ENCODE measurements around the gene ABT1. TPM values are rescaled to one million over a fixed set of nuclear protein-coding genes. Genes with fewer than 3 reads are reported as not detected.

Gene ABT1
- polyA plus RNA-seq, 1 of the 3 experiments (the other 2 are of a cell fraction), result 15.4 TPM

DNA sequence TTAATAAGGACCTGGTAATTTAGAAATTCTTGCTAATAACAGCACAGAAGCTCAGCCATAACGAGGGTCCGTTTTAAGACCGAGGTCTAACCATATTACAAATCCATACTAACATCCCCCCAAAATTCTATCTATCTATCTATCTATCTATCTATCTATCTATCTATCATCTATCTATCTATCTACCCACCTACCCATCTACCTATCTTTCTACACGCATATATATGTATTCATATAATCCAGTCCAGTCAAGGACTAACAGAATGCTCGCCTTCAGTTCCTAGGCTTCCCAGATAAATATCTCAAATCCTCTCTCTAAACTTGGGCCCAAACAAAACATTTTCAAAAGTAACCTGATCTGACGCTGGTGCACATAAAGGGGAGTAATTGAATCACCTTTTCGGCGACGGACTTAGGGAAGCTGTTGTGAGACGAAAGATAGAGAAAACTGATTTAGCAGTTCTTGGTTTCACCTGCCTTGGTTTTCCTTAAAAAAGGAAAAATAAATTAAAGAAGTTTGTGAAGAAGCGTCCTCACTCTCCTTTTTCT lies 44.0 kb upstream of the ABT1 start (continued):
- TF ChIP-seq TEAD4 (IDR thresholded peaks at IDR 0.05; ENCODE audit: borderline replicate concordance, insufficient read depth) (no peak), TCF12 (IDR thresholded peaks at IDR 0.05) (no peak), NRF1 (IDR thresholded peaks at IDR 0.05; ENCODE audit: low read depth, low read length) (no peak)

DNA sequence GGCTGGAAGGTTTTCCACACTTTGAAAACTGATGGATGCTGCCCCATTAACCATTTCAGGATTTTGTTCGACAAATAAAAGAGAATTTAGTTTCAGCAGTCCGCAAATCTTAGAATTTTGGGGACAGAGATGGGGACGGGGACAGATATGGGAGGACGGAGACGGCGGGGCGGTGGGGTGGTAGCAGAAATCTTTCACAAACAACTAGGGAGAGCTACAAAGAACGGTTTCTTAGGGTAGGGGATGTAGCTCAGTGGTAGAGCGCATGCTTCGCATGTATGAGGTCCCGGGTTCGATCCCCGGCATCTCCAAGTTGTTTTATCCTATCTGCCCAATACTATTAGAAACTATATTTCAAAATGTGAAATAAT lies 43.5 kb upstream of the ABT1 start:
- Histone ChIP-seq H3K27me3 (ENCODE audit: insufficient read depth) (no peaks in the 10 kb centered on the region), H2AFZ (ENCODE audit: low read depth) (peak overlapping the region; percentile 56), H3K4me1 (ENCODE audit: control insufficient read depth in 1 of 2, insufficient read depth in 2 of 2, low read depth in 1 of 2, low read length in 1 of 2) (peaks cover 0 to 3% of the 10 kb centered on the region in 2 experiments; a peak in 2 of 4 replicates), H3K4me2 (peak overlapping the region; percentile 80), H3K36me3 (replicated peaks in 1 of 2; ENCODE audit: control insufficient read depth in 1 of 2, insufficient read depth in 2 of 2, low read length in 1 of 2) (no peaks in the 10 kb centered on the region), H3K4me3 (ENCODE audit: low read depth in 2 of 2, low read length in 1 of 2) (peak overlapping the region; percentile 68 to 84), H3K79me2 (ENCODE audit: insufficient read depth) (no peaks in the 10 kb centered on the region), H3K27ac (ENCODE audit: low read depth in 2 of 2, low read length in 1 of 2) (peak overlapping the region; percentile 83), H3K9me3 (no peaks in the 10 kb centered on the region), H3K9me2 (no peaks in the 10 kb centered on the region), H4K20me1 (ENCODE audit: insufficient read depth) (no peaks in the 10 kb centered on the region), H3K9ac (peak overlapping the region; percentile 64; the same call in 1 of the 2 replicates), H3F3A (replicated peaks; ENCODE audit: insufficient read depth) (peaks cover 50% of the 10 kb centered on the region)
- WGBS (ENCODE audit: low lambda C conversion rate), result 1% methylated on average over 13 of the region's 13 CpGs
- no peak for TF ChIP-seq RAD21 (IDR thresholded peaks at IDR 0.05; ENCODE audit: low read length)
- no peak for TF ChIP-seq MEF2A (IDR thresholded peaks at IDR 0.05; ENCODE audit: borderline replicate concordance, low read depth)
- peak; percentile 75; the same call in 1 of the 2 replicates for TF ChIP-seq TEAD4 (IDR thresholded peaks at IDR 0.05; ENCODE audit: borderline replicate concordance, insufficient read depth)
- TF ChIP-seq EP300 (IDR thresholded peaks at IDR 0.05; ENCODE audit: borderline replicate concordance in 1 of 2, low read depth in 1 of 2, low read length in 1 of 2), result no peak
- TF ChIP-seq RCOR1 (IDR thresholded peaks at IDR 0.05; ENCODE audit: low read length), result peak; percentile 34; the same call in 1 of the 2 replicates
- TF ChIP-seq, protein P1, sequence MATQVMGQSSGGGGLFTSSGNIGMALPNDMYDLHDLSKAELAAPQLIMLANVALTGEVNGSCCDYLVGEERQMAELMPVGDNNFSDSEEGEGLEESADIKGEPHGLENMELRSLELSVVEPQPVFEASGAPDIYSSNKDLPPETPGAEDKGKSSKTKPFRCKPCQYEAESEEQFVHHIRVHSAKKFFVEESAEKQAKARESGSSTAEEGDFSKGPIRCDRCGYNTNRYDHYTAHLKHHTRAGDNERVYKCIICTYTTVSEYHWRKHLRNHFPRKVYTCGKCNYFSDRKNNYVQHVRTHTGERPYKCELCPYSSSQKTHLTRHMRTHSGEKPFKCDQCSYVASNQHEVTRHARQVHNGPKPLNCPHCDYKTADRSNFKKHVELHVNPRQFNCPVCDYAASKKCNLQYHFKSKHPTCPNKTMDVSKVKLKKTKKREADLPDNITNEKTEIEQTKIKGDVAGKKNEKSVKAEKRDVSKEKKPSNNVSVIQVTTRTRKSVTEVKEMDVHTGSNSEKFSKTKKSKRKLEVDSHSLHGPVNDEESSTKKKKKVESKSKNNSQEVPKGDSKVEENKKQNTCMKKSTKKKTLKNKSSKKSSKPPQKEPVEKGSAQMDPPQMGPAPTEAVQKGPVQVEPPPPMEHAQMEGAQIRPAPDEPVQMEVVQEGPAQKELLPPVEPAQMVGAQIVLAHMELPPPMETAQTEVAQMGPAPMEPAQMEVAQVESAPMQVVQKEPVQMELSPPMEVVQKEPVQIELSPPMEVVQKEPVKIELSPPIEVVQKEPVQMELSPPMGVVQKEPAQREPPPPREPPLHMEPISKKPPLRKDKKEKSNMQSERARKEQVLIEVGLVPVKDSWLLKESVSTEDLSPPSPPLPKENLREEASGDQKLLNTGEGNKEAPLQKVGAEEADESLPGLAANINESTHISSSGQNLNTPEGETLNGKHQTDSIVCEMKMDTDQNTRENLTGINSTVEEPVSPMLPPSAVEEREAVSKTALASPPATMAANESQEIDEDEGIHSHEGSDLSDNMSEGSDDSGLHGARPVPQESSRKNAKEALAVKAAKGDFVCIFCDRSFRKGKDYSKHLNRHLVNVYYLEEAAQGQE (IDR thresholded peaks at IDR 0.05; ENCODE audit: low read depth, low read length), result peak; percentile 29; the same call in 1 of the 2 replicates
- TF ChIP-seq NRF1 (IDR thresholded peaks at IDR 0.05; ENCODE audit: low read depth, low read length), result no peak
- peak; percentile 44; the same call in 1 of the 2 replicates for TF ChIP-seq FOSL2 (IDR thresholded peaks at IDR 0.05; ENCODE audit: borderline replicate concordance, low read depth)
- peak; percentile 39; the same call in 1 of the 2 replicates for TF ChIP-seq YY1 (IDR thresholded peaks at IDR 0.05; ENCODE audit: low read depth)
- ChIA-PET POLR2A (interaction anchor here (1.1 to 2.1 kb wide), 2 partner anchors 15 to 328 kb away, joined by 3 to 7 read pairs; partner anchors contain the start of gene HMGN4), CTCF (interaction anchor here (1.7 to 4.6 kb wide), 4 partner anchors 19 to 222 kb away, joined by 3 to 24 read pairs (median 6); no protein-coding TSS in a partner anchor)
- peak; percentile 74 for DNase-seq

Measured in SK-N-SH (cell line).